ENCODE results near the gene VSTM1.

VSTM1 gene

DNA sequence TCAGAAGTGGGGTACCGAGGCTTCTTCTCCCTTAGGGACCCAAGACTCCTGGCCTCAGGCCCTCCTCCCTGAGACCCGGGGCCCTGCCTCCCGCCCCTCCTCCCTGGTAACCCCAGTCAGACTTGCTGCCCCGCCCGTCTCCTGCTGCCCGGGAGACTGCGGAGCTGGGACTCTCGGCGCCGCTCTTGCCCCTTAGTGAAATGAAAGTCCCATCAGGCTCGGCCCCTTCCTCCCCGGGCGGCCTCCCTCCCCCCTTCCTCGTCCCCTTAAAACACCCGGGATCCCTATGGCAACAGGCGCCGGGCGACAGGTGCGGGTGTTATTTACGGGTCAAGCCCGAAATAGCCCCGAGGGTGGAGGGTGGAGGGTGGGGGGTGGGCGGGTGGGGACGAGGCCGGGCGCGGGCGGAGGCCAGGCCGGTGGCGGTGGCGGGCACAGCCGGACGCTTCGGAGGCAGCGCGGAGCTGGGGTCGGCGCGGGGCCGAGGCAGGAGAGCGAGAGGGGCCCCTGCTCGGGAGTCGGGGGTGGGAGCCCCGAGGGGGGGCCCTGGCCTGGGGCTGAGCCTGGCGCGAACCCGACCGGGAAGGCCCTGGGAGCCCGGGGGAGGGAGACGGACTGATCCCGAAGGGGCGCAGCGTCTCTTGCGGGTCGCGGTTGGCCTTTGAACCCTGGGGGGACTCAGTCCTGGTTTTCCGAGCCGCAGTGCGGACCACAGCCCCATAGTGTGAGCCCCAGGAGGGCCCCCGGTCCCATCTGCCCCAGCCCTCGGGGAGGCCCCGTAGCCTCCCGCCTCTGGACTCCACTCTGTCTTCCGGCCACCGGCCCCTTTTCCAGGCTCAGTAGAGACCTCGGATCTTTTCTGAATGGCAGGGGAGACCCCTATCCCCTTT, 72.2 kb downstream of the VSTM1 start, which contains the start of gene CACNG6 (continued):
- TF ChIP-seq, protein P1, sequence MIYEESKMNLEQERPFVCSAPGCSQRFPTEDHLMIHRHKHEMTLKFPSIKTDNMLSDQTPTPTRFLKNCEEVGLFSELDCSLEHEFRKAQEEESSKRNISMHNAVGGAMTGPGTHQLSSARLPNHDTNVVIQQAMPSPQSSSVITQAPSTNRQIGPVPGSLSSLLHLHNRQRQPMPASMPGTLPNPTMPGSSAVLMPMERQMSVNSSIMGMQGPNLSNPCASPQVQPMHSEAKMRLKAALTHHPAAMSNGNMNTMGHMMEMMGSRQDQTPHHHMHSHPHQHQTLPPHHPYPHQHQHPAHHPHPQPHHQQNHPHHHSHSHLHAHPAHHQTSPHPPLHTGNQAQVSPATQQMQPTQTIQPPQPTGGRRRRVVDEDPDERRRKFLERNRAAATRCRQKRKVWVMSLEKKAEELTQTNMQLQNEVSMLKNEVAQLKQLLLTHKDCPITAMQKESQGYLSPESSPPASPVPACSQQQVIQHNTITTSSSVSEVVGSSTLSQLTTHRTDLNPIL (CRISPR knock-in tag; IDR thresholded peaks at IDR 0.05; ENCODE audit: low read depth), result no peak
- TF ChIP-seq CSDC2 (CRISPR knock-in tag; IDR thresholded peaks at IDR 0.05), result no peak
- TF ChIP-seq, protein P2, sequence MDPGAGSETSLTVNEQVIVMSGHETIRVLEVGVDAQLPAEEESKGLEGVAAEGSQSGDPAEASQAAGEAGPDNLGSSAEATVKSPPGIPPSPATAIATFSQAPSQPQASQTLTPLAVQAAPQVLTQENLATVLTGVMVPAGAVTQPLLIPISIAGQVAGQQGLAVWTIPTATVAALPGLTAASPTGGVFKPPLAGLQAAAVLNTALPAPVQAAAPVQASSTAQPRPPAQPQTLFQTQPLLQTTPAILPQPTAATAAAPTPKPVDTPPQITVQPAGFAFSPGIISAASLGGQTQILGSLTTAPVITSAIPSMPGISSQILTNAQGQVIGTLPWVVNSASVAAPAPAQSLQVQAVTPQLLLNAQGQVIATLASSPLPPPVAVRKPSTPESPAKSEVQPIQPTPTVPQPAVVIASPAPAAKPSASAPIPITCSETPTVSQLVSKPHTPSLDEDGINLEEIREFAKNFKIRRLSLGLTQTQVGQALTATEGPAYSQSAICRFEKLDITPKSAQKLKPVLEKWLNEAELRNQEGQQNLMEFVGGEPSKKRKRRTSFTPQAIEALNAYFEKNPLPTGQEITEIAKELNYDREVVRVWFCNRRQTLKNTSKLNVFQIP (CRISPR knock-in tag; IDR thresholded peaks at IDR 0.05; ENCODE audit: borderline replicate concordance, low read depth), result no peak
